ENCODE measurements around the gene MVB12B. TPM values are rescaled to one million over a fixed set of nuclear protein-coding genes. Genes with fewer than 3 reads are reported as not detected.

Gene MVB12B
- total and polyA plus RNA-seq, 2 of the 4 experiments (the other 2 are of a cell fraction), result 2.0 to 4.0 TPM

- Histone ChIP-seq H3K27me3 (ENCODE audit: control insufficient read depth, insufficient read depth, low read length) (peaks cover 34% of the 10 kb centered on the region), H3K23ac (ENCODE audit: low read depth, low read length) (no peak overlapping the region), H2AK5ac (ENCODE audit: low read depth, low read length) (no peak overlapping the region), H3K9ac (ENCODE audit: low read depth, low read length) (no peak overlapping the region), H4K20me1 (ENCODE audit: insufficient read depth, low read length) (peaks cover 2% of the 10 kb centered on the region; the same call in 1 of the 2 replicates), H3K56ac (ENCODE audit: extremely low read depth, insufficient read depth, low read length) (no peak overlapping the region), H2AK9ac (replicated peaks; ENCODE audit: low read depth, low read length, poor library complexity) (no peak overlapping the region), H2BK15ac (ENCODE audit: low read depth, low read length) (no peak overlapping the region), H4K8ac (ENCODE audit: low read depth in 2 of 2, low read length in 2 of 2) (no peak overlapping the region), H3K18ac (ENCODE audit: low read depth, low read length) (no peak overlapping the region), H3K4me3 (ENCODE audit: insufficient read depth, low read depth, low read length) (no peak overlapping the region), H4K91ac (ENCODE audit: insufficient read depth, low read depth, low read length) (no peak overlapping the region), H3K79me1 (ENCODE audit: low read depth in 1 of 2, low read length in 2 of 2) (no peaks in the 10 kb centered on the region), H2BK5ac (ENCODE audit: low read depth, low read length, poor library complexity, severe bottlenecking) (no peak overlapping the region), H3K36me3 (ENCODE audit: control insufficient read depth, insufficient read depth, low read length) (no peaks in the 10 kb centered on the region), H3K4me2 (ENCODE audit: low read depth, low read length) (no peak overlapping the region), H3K27ac (ENCODE audit: insufficient read depth, low read length) (no peak overlapping the region), H2BK120ac (ENCODE audit: low read depth, low read length) (no peak overlapping the region), H3K14ac (replicated peaks; ENCODE audit: low read depth, low read length) (no peak overlapping the region), H3K9me1 (ENCODE audit: insufficient read depth, low read length) (no peaks in the 10 kb centered on the region; the same call in 1 of the 2 replicates), H4K5ac (ENCODE audit: low read depth, low read length) (no peak overlapping the region), H2AFZ (replicated peaks; ENCODE audit: low read length, poor library complexity) (no peak overlapping the region), H3K4me1 (ENCODE audit: control insufficient read depth, insufficient read depth, low read length) (no peaks in the 10 kb centered on the region), H3K9me3 (ENCODE audit: control insufficient read depth, insufficient read depth, low read length) (peaks cover 5% of the 10 kb centered on the region), H3K4ac (ENCODE audit: low read depth, low read length) (no peak overlapping the region), H2BK20ac (ENCODE audit: low read depth, low read length) (no peak overlapping the region)
- no peak for DNase-seq
- no TSS peak for BruUV-seq (replicated peaks)
- ChIA-PET POLR2A (ENCODE audit: unreplicated experiment) (interaction anchor here (0.7 kb wide), 1 partner anchor 19 kb away, joined by 16 read pairs; no protein-coding TSS in a partner anchor), CTCF (no interaction called here)
- ATAC-seq (ENCODE audit: low read depth), result no peak
- in situ Hi-C loops (cut with MboI; ENCODE audit: low sequenced_read_pairs) (no loop called here), dilution Hi-C loops (cut with HindIII; ENCODE audit: low sequenced_read_pairs, unreplicated experiment) (no loop called here), intact Hi-C loops (cut with micrococcal nuclease) (no loop called here)
- WGBS, 2 experiments (ENCODE audit: extremely low coverage in 2 of 2, insufficient read length in 1 of 2), result 43% methylated on average over 7 of the region's 15 CpGs; no CpG with 5 or more reads in 1 of the 2 experiments
- TF ChIP-seq MXI1 (IDR thresholded peaks at IDR 0.05; ENCODE audit: borderline replicate concordance, low read depth, low read length), result no peak
- no peak for TF ChIP-seq POLR2A (IDR thresholded peaks at IDR 0.05; ENCODE audit: low read depth, low read length)
- no peak for TF ChIP-seq RFX5 (IDR thresholded peaks at IDR 0.05; ENCODE audit: low read depth, low read length)
- no peak for TF ChIP-seq CTCF (conservative IDR thresholded peaks at IDR 0.05; ENCODE audit: low read depth, low read length)
Measured at GRCh38 chr9:126550891-126551351, 224.3 kb downstream of the MVB12B start.
